PC-9 (cell line): ENCODE measurements around the gene OPHN1. TPM values are rescaled to one million over a fixed set of nuclear protein-coding genes. Genes with fewer than 3 reads are reported as not detected.

ENCODE experiments used
- BruUV-seq: library from RNA; stranded (reverse); fragments of 400-500 nt; replicated peaks from 2 replicates; lab custom pipeline; 2021; lab: Mats Ljungman, UMichigan
- CTCF ChIA-PET: fragments of 300-600 bp; sonication (Branson Sonifier 250); formaldehyde crosslinking; loops from one replicate; lab custom pipeline; 2022; ENCODE audit warnings: antibody characterized with exemption; lab: Charles Lee
- POLR2A ChIA-PET: fragments of 300-600 bp; sonication (Branson Sonifier 250); formaldehyde crosslinking; loops from one replicate; lab custom pipeline; 2022; ENCODE audit warnings: antibody characterized with exemption; ENCODE audit not compliant: unreplicated experiment; lab: Charles Lee
- DNase-seq, 2 experiments: peaks; one replicate each; pipeline versions ENCODE4 v3.0.0 to v3.0.0-alpha.2; 2015 to 2022; ENCODE audit warnings: mixed read lengths in 1 of 2
- H2AFZ ChIP-seq: fragments of 200-600 bp; sonication (generic); 2 replicates; pipeline ENCODE4 v1.8.1; 2017; ENCODE audit warnings: antibody characterized with exemption
- H3F3A ChIP-seq: fragments of 200-600 bp; sonication (generic); 2 replicates; pipeline ENCODE4 v1.8.1; 2017; ENCODE audit warnings: antibody characterized with exemption, mild to moderate bottlenecking, low read depth; ENCODE audit not compliant: insufficient read depth
- H3K27ac ChIP-seq: fragments of 200-600 bp; sonication (generic); 2 replicates; pipeline ENCODE4 v1.6.1; 2016; ENCODE audit warnings: mixed run types
- H3K27me3 ChIP-seq: fragments of 200-600 bp; sonication (generic); 2 replicates; pipeline ENCODE4 v1.6.1; 2016; ENCODE audit warnings: low read depth, mixed run types; ENCODE audit not compliant: insufficient read depth
- H3K36me3 ChIP-seq: fragments of 200-600 bp; sonication (generic); 2 replicates; pipeline ENCODE4 v1.6.1; 2016; ENCODE audit warnings: low read depth, mixed run types
- H3K4me1 ChIP-seq: fragments of 200-600 bp; sonication (generic); replicated peaks from 2 replicates; pipeline ENCODE4 v1.6.1; 2016; ENCODE audit warnings: mixed run types; ENCODE audit not compliant: insufficient read depth
- H3K4me2 ChIP-seq: fragments of 200-600 bp; sonication (generic); 2 replicates; pipeline ENCODE4 v1.6.1; 2017; ENCODE audit warnings: mixed run types
- H3K4me3 ChIP-seq: fragments of 200-600 bp; sonication (generic); 2 replicates; pipeline ENCODE4 v1.6.1; 2016; ENCODE audit warnings: mixed run types
- H3K79me2 ChIP-seq: fragments of 200-600 bp; sonication (generic); 2 replicates; pipeline ENCODE4 v1.6.1; 2017; ENCODE audit warnings: low read depth, mixed run types
- H3K9me2 ChIP-seq: fragments of 200-600 bp; sonication (generic); 2 replicates; pipeline ENCODE4 v1.8.1; 2017; ENCODE audit warnings: mild to moderate bottlenecking; ENCODE audit not compliant: insufficient read depth
- H3K9me3 ChIP-seq: fragments of 200-600 bp; sonication (generic); 2 replicates; pipeline ENCODE4 v1.8.1; 2016; ENCODE audit warnings: low read depth; ENCODE audit not compliant: insufficient read depth
- H4K20me1 ChIP-seq: fragments of 200-600 bp; sonication (generic); 2 replicates; pipeline ENCODE4 v1.8.1; 2017; ENCODE audit not compliant: insufficient read depth
- EZH2 ChIP-seq: fragments of 200-600 bp; sonication (generic); IDR thresholded peaks from 2 replicates; pipeline ENCODE4 v1.8.0; 2017; ENCODE audit warnings: antibody characterized with exemption, low read depth
- intact Hi-C: fragments of 100-400 bp; cut with micrococcal nuclease; formaldehyde crosslinking; loops from one replicate; pipeline ENCODE4 v1.10.0; 2022; ENCODE audit not compliant: unreplicated experiment
- total RNA-seq: library from RNA; stranded (reverse); gene quantifications from 2 replicates; pipeline ENCODE4 v1.2.3, GENCODE V29; 2021
- TF ChIP-seq, protein P1 (sequence below): fragments of 200-600 bp; sonication (generic); conservative IDR thresholded peaks from 2 replicates; pipeline ENCODE4 v1.6.1; 2017; ENCODE audit warnings: mixed run types, antibody characterized with exemption, mild to moderate bottlenecking, moderate library complexity

Gene OPHN1
- total RNA-seq, 1 experiment from 2014 or later: 9.3 TPM

DNA sequence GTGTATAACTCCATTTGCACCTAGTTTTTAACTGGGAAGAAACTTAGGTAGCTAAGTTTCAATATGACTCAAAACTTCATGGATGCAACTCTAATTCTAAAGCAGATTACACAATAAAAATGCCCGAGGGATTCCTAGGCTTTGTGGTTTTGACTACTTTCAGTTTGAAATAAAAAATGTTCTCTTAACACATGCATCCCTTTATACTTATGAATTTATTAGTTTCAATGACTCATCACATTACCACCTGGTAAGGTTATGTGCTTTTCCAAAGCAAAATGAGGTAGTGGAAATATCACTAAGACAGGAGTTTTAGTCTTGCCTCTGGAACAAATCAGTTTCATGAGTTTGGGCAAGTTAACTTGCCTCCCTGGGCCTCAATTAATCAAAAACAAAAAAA, 125.5 kb downstream of the OPHN1 start:
- peaks cover 16% of the 10 kb centered on the region; the same call in 1 of the 2 replicates for H3F3A ChIP-seq
- H3K27ac ChIP-seq: peak overlapping the region; percentile 93
- TF ChIP-seq, protein P1, sequence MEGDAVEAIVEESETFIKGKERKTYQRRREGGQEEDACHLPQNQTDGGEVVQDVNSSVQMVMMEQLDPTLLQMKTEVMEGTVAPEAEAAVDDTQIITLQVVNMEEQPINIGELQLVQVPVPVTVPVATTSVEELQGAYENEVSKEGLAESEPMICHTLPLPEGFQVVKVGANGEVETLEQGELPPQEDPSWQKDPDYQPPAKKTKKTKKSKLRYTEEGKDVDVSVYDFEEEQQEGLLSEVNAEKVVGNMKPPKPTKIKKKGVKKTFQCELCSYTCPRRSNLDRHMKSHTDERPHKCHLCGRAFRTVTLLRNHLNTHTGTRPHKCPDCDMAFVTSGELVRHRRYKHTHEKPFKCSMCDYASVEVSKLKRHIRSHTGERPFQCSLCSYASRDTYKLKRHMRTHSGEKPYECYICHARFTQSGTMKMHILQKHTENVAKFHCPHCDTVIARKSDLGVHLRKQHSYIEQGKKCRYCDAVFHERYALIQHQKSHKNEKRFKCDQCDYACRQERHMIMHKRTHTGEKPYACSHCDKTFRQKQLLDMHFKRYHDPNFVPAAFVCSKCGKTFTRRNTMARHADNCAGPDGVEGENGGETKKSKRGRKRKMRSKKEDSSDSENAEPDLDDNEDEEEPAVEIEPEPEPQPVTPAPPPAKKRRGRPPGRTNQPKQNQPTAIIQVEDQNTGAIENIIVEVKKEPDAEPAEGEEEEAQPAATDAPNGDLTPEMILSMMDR: no peak
- TF ChIP-seq EZH2: no peak
- no peaks in the 10 kb centered on the region for H3K27me3 ChIP-seq
- H3K4me1 ChIP-seq: peaks cover 33% of the 10 kb centered on the region
- H3K36me3 ChIP-seq: no peaks in the 10 kb centered on the region
- H3K9me2 ChIP-seq: no peaks in the 10 kb centered on the region
- peak; percentile 9 to 94 for DNase-seq
- no peak overlapping the region for H2AFZ ChIP-seq
- H3K9me3 ChIP-seq: no peaks in the 10 kb centered on the region
- CTCF ChIA-PET: no interaction called here
- no peaks in the 10 kb centered on the region for H4K20me1 ChIP-seq
- no peaks in the 10 kb centered on the region for H3K79me2 ChIP-seq
- no peak overlapping the region for H3K4me3 ChIP-seq
- H3K4me2 ChIP-seq: peak overlapping the region; percentile 59
- no TSS peak for BruUV-seq
- POLR2A ChIA-PET: interaction anchor here (0.7 kb wide), 2 partner anchors 58 to 291 kb away, joined by 3 to 4 read pairs; no protein-coding TSS in a partner anchor
- intact Hi-C loops: no loop called here

DNA sequence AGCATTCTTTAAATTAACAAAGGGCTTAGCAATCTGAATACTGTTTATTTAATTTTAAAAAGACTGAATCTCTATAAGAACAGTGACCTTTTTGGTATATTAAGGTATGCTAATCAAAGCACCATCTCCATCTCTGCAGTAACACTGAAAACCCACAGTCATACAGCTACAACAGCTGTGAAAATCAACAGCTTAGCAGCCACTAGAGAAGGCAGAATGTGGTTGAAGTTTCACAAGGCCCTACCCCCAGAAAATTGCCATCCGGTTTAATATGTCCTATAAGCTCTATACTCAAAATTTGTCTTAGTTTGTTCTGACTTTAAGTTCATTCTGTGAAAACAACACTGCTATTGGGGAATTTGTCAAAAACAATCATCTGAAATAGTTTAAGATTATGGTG, 128.7 kb downstream of the OPHN1 start:
- no peak for DNase-seq
- Histone ChIP-seq H3K4me2 (no peak overlapping the region), H3K36me3 (no peaks in the 10 kb centered on the region), H2AFZ (no peak overlapping the region), H3F3A (peaks cover 16% of the 10 kb centered on the region; the same call in 1 of the 2 replicates), H4K20me1 (no peaks in the 10 kb centered on the region), H3K27me3 (no peaks in the 10 kb centered on the region), H3K27ac (no peak overlapping the region), H3K9me2 (no peaks in the 10 kb centered on the region), H3K4me1 (peaks cover 28% of the 10 kb centered on the region), H3K9me3 (no peaks in the 10 kb centered on the region), H3K4me3 (no peak overlapping the region), H3K79me2 (no peaks in the 10 kb centered on the region)
- POLR2A ChIA-PET: no interaction called here
- no TSS peak for BruUV-seq
- TF ChIP-seq, protein P1: no peak
- TF ChIP-seq EZH2: no peak
- intact Hi-C loops: no loop called here
- CTCF ChIA-PET: no interaction called here

DNA sequence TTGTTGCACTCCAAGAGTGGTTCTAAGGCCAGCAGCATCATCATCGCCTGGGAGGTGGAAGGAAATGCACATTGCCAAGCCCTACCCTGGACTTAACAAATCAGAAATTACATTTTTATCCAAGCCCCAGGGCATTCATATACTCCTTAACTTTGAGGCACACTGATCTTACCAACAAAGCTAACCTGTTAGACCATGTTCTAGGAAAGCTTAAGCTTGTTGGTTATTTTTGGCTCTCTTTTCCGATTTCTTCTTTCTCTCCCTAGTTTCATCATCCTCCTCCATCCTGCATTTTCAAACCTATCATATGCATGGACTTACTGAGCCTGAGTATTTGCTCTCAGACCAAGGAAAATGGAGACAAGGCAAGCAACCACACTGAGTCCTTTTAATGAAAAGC, 133.4 kb downstream of the OPHN1 start:
- Histone ChIP-seq H3K27me3 (no peaks in the 10 kb centered on the region), H3F3A (no peaks in the 10 kb centered on the region), H3K9me3 (no peaks in the 10 kb centered on the region), H3K4me1 (no peaks in the 10 kb centered on the region), H3K36me3 (no peaks in the 10 kb centered on the region), H2AFZ (no peak overlapping the region), H3K4me3 (no peak overlapping the region), H3K9me2 (no peaks in the 10 kb centered on the region), H3K79me2 (no peaks in the 10 kb centered on the region), H4K20me1 (no peaks in the 10 kb centered on the region), H3K27ac (0 out of 2 replicates have a peak overlapping the region, but pooled peaks have one; percentile 10), H3K4me2 (no peak overlapping the region)
- intact Hi-C loops: no loop called here
- ChIA-PET CTCF (no interaction called here), POLR2A (no interaction called here)
- DNase-seq: no peak
- no peak for TF ChIP-seq EZH2
- TF ChIP-seq, protein P1: no peak
- no TSS peak for BruUV-seq
